Ishikawa (cell line): Measurements from ENCODE around the gene DNAH17.

ENCODE experiments used
- EGR1 ChIP-seq: IDR thresholded peaks from 2 replicates; pipeline ENCODE4 v1.6.1; 2012
- FOXM1 ChIP-seq: IDR thresholded peaks from 2 replicates; pipeline ENCODE4 v1.6.1; 2012; ENCODE audit warnings: low read depth, borderline replicate concordance
- RAD21 ChIP-seq: IDR thresholded peaks from 2 replicates; pipeline ENCODE4 v1.6.1; 2012; ENCODE audit warnings: low read depth
- TF ChIP-seq, protein P1 (sequence below): IDR thresholded peaks from 2 replicates; pipeline ENCODE4 v1.6.1; 2012
- TF ChIP-seq, protein P2 (sequence below): IDR thresholded peaks from 2 replicates; pipeline ENCODE4 v1.6.1; 2012; ENCODE audit warnings: low read depth, mild to moderate bottlenecking
- TF ChIP-seq, protein P3 (sequence below): IDR thresholded peaks from 2 replicates; pipeline ENCODE4 v1.6.1; 2012

DNA sequence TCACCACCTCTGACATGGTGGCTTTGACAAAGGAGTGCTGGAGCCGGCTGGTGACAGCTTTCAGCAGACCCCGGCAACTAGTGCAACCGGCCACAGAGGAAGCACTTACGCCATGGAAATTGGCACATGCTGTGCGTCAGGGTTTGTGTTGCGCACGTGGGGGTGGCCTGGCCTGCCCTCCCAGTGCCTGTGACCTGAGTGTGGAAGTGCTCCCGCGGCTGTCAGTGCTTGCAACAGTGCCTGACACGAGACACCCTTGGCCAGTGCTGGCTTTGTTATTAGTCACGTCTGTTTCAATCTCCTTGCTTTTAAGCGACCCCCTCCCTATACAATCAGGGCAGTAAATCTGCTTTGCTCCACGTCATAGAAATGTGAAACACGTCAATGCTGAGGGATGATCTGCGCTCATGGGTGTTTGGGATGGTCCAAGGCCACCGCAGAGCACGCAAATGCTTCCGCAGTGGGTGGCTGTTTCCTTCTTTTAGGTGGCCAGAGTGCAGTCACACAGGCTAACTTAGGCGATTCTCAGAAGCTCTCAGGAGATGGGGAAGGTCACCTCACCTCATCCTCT, 134.5 kb downstream of the DNAH17 start:
- TF ChIP-seq, protein P1, sequence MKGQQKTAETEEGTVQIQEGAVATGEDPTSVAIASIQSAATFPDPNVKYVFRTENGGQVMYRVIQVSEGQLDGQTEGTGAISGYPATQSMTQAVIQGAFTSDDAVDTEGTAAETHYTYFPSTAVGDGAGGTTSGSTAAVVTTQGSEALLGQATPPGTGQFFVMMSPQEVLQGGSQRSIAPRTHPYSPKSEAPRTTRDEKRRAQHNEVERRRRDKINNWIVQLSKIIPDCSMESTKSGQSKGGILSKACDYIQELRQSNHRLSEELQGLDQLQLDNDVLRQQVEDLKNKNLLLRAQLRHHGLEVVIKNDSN, result no peak
- TF ChIP-seq FOXM1, result no peak
- TF ChIP-seq, protein P2, sequence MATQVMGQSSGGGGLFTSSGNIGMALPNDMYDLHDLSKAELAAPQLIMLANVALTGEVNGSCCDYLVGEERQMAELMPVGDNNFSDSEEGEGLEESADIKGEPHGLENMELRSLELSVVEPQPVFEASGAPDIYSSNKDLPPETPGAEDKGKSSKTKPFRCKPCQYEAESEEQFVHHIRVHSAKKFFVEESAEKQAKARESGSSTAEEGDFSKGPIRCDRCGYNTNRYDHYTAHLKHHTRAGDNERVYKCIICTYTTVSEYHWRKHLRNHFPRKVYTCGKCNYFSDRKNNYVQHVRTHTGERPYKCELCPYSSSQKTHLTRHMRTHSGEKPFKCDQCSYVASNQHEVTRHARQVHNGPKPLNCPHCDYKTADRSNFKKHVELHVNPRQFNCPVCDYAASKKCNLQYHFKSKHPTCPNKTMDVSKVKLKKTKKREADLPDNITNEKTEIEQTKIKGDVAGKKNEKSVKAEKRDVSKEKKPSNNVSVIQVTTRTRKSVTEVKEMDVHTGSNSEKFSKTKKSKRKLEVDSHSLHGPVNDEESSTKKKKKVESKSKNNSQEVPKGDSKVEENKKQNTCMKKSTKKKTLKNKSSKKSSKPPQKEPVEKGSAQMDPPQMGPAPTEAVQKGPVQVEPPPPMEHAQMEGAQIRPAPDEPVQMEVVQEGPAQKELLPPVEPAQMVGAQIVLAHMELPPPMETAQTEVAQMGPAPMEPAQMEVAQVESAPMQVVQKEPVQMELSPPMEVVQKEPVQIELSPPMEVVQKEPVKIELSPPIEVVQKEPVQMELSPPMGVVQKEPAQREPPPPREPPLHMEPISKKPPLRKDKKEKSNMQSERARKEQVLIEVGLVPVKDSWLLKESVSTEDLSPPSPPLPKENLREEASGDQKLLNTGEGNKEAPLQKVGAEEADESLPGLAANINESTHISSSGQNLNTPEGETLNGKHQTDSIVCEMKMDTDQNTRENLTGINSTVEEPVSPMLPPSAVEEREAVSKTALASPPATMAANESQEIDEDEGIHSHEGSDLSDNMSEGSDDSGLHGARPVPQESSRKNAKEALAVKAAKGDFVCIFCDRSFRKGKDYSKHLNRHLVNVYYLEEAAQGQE, result no peak
- no peak for TF ChIP-seq EGR1
- TF ChIP-seq RAD21, result no peak
- TF ChIP-seq, protein P3, sequence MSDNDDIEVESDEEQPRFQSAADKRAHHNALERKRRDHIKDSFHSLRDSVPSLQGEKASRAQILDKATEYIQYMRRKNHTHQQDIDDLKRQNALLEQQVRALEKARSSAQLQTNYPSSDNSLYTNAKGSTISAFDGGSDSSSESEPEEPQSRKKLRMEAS, result no peak
